GM18498 (cell line): ENCODE measurements around the gene NDUFAF8.

Experiments
- ATAC-seq: cut with Tn5 transposase; IDR thresholded peaks from one replicate; pipeline ENCODE4 v1.9.1; 2021; ENCODE audit warnings: mild to moderate bottlenecking, moderate library complexity; ENCODE audit not compliant: unreplicated experiment

NDUFAF8 gene

GRCh38 chr17:81288715-81289114 is 49.6 kb downstream of the NDUFAF8 start:
- ATAC-seq: no peak

- ATAC-seq: no peak
These were observed 50.5 kb downstream of the NDUFAF8 start for GRCh38 chr17:81289627-81290026.

- no peak for ATAC-seq
These were observed 51.1 kb downstream of the NDUFAF8 start for GRCh38 chr17:81290230-81290629.
